ENCODE measurements around the gene PLCL2. TPM values are rescaled to one million over a fixed set of nuclear protein-coding genes. Genes with fewer than 3 reads are reported as not detected.

The PLCL2 gene
- total and polyA plus RNA-seq, 10 of the 15 experiments (the other 5 are each of a cell fraction or from before 2014, with no cell fraction given): 7.5 to 37.3 (median 21.7) TPM

GRCh38 chr3:17025594-17026139 lies 140.9 kb downstream of the PLCL2 start (continued):
- TF ChIP-seq MXI1 (IDR thresholded peaks at IDR 0.05; ENCODE audit: low read depth, low read length): peak; percentile 84
- TF ChIP-seq NFXL1 (IDR thresholded peaks at IDR 0.05; ENCODE audit: borderline replicate concordance): no peak
- peak; percentile 55 to 63; a peak in 2 of 4 replicates for TF ChIP-seq EP300 (IDR thresholded peaks at IDR 0.05; ENCODE audit: borderline replicate concordance in 1 of 2, control insufficient read depth in 1 of 2, low read depth in 2 of 2, low read length in 2 of 2)
- TF ChIP-seq NKRF (conservative IDR thresholded peaks at IDR 0.05): 0 out of 2 replicates have a peak, but pooled peaks have one; percentile 31
- peak; percentile 51 for TF ChIP-seq SKIL (IDR thresholded peaks at IDR 0.05; ENCODE audit: low read depth, poor library complexity, severe bottlenecking)
- TF ChIP-seq PKNOX1 (IDR thresholded peaks at IDR 0.05): peak; percentile 67; the same call in 1 of the 2 replicates
- TF ChIP-seq IKZF2 (IDR thresholded peaks at IDR 0.05): peak; percentile 46 to 57; a peak in 2 of 4 replicates
- TF ChIP-seq RAD51 (IDR thresholded peaks at IDR 0.05): peak; percentile 86
- peak; percentile 62; the same call in 1 of the 2 replicates for TF ChIP-seq BACH1 (IDR thresholded peaks at IDR 0.05; ENCODE audit: borderline replicate concordance)
- TF ChIP-seq HDAC6 (IDR thresholded peaks at IDR 0.05; ENCODE audit: unreplicated experiment): no peak
- no peak for TF ChIP-seq TCF7 (IDR thresholded peaks at IDR 0.05; ENCODE audit: borderline replicate concordance)
- TF ChIP-seq DPF2 (IDR thresholded peaks at IDR 0.05): peak; percentile 33; the same call in 1 of the 2 replicates
- peak; percentile 42 for TF ChIP-seq ATF2 (IDR thresholded peaks at IDR 0.05; ENCODE audit: low read length)
- peak; percentile 33; the same call in 1 of the 2 replicates for TF ChIP-seq CREM (IDR thresholded peaks at IDR 0.05; ENCODE audit: low read depth)
- TF ChIP-seq RFX5 (IDR thresholded peaks at IDR 0.05; ENCODE audit: low read depth, low read length): peak; percentile 51; the same call in 1 of the 2 replicates
- TF ChIP-seq MLLT1 (IDR thresholded peaks at IDR 0.05): 0 out of 2 replicates have a peak, but pooled peaks have one; percentile 34
- no peak for TF ChIP-seq ZBTB33 (IDR thresholded peaks at IDR 0.05)
- TF ChIP-seq NFIC (IDR thresholded peaks at IDR 0.05; ENCODE audit: low read depth, low read length): no peak

All from GM12878 (cell line).